Osteocyte (in vitro differentiated cells): ENCODE results near the gene ARSI. TPM values are rescaled to one million over a fixed set of nuclear protein-coding genes. Genes with fewer than 3 reads are reported as not detected.

Source experiments
- DNase-seq: peaks from one replicate; pipeline ENCODE4 v3.0.0; 2021; ENCODE audit warnings: mixed read lengths; ENCODE audit not compliant: unreplicated experiment; ENCODE audit errors: extremely low spot score
- H3K27ac Mint-ChIP-seq: one replicate; pipeline ENCODE4 v1.8.0; 2021; ENCODE audit warnings: mild to moderate bottlenecking, mixed read lengths; ENCODE audit not compliant: unreplicated experiment
- H3K27me3 Mint-ChIP-seq: one replicate; pipeline ENCODE4 v1.8.0; 2021; ENCODE audit warnings: mixed read lengths; ENCODE audit not compliant: unreplicated experiment
- H3K36me3 Mint-ChIP-seq: one replicate; pipeline ENCODE4 v1.8.0; 2021; ENCODE audit warnings: mixed read lengths; ENCODE audit not compliant: unreplicated experiment
- H3K4me1 Mint-ChIP-seq: one replicate; pipeline ENCODE4 v1.8.0; 2021; ENCODE audit warnings: mixed read lengths; ENCODE audit not compliant: unreplicated experiment
- H3K4me3 Mint-ChIP-seq: one replicate; pipeline ENCODE4 v1.8.0; 2021; ENCODE audit warnings: mild to moderate bottlenecking, moderate library complexity, mixed read lengths; ENCODE audit not compliant: unreplicated experiment
- H3K9me3 Mint-ChIP-seq: one replicate; pipeline ENCODE4 v1.8.0; 2021; ENCODE audit warnings: mixed read lengths; ENCODE audit not compliant: unreplicated experiment
- total RNA-seq: library from RNA; stranded (reverse); gene quantifications from 2 replicates; pipeline ENCODE4 v1.2.1, GENCODE V29; 2021
- TF ChIP-seq, protein P1 (sequence below): fragments of 200-600 bp; sonication (generic); IDR thresholded peaks from 2 replicates; pipeline ENCODE4 v1.5.0; 2021; ENCODE audit warnings: antibody characterized with exemption, mild to moderate bottlenecking, moderate library complexity

The ARSI gene
- total RNA-seq, 1 donor from 2014 or later: 0.51 TPM

DNA sequence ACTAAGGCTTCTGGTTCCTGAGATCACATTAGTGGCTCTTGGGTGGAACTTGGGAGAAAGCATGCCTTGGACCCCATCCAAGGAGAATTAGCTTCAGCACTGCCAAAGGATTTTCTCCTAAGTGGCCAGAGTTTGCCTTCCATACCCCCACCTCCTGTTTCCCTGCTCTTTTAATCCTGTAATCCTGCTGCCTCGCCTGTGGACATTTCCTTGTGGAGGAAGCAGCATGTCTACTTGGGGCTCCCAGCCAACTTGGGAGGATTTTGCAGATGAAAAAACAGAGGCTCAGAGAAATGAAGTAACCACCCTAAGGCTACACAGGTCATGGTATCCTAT lies 1.6 kb downstream of the ARSI start:
- H3K36me3 Mint-ChIP-seq: no peaks in the 10 kb centered on the region
- peaks cover 19% of the 10 kb centered on the region for H3K4me1 Mint-ChIP-seq
- no peaks in the 10 kb centered on the region for H3K27me3 Mint-ChIP-seq
- no peak overlapping the region for H3K4me3 Mint-ChIP-seq
- no peak overlapping the region for H3K27ac Mint-ChIP-seq
- H3K9me3 Mint-ChIP-seq: no peaks in the 10 kb centered on the region
- TF ChIP-seq, protein P1, sequence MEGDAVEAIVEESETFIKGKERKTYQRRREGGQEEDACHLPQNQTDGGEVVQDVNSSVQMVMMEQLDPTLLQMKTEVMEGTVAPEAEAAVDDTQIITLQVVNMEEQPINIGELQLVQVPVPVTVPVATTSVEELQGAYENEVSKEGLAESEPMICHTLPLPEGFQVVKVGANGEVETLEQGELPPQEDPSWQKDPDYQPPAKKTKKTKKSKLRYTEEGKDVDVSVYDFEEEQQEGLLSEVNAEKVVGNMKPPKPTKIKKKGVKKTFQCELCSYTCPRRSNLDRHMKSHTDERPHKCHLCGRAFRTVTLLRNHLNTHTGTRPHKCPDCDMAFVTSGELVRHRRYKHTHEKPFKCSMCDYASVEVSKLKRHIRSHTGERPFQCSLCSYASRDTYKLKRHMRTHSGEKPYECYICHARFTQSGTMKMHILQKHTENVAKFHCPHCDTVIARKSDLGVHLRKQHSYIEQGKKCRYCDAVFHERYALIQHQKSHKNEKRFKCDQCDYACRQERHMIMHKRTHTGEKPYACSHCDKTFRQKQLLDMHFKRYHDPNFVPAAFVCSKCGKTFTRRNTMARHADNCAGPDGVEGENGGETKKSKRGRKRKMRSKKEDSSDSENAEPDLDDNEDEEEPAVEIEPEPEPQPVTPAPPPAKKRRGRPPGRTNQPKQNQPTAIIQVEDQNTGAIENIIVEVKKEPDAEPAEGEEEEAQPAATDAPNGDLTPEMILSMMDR: no peak
- DNase-seq: no peak

DNA sequence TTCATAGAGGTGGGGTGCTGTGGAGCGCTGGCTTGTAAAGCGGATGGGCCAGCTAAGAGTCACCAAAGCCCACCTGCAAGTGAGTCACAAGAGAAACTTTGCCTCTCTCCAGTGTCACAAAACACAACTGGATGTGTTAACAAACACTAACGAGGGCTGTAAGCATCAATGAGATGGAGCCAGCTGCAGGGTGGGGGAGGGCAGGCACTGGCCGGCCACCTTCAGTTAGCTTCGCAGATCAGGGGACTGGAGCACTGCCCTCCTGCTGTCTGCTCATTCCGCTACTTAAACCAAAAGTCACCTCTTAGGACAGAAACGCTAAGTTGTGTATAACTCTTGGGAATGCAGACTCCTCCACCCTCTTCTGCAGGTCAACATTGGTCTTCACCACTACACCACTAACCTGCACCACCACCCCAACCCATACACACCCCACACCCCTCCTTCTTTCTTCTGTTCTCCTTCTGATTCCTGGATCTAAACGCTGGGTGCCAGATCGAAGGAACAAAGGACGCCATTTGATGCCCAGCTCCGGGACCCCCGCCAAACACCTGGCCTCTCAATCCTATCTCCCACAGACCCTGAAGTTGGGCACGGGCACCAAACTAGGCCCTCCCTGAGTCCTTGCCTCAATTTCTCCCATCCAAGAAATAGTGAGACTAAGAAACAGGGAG lies 2.1 kb downstream of the ARSI start:
- H3K27me3 Mint-ChIP-seq: no peaks in the 10 kb centered on the region
- H3K9me3 Mint-ChIP-seq: no peaks in the 10 kb centered on the region
- DNase-seq: no peak
- no peaks in the 10 kb centered on the region for H3K36me3 Mint-ChIP-seq
- peaks cover 19% of the 10 kb centered on the region for H3K4me1 Mint-ChIP-seq
- no peak overlapping the region for H3K4me3 Mint-ChIP-seq
- no peak overlapping the region for H3K27ac Mint-ChIP-seq
- TF ChIP-seq, protein P1: no peak

DNA sequence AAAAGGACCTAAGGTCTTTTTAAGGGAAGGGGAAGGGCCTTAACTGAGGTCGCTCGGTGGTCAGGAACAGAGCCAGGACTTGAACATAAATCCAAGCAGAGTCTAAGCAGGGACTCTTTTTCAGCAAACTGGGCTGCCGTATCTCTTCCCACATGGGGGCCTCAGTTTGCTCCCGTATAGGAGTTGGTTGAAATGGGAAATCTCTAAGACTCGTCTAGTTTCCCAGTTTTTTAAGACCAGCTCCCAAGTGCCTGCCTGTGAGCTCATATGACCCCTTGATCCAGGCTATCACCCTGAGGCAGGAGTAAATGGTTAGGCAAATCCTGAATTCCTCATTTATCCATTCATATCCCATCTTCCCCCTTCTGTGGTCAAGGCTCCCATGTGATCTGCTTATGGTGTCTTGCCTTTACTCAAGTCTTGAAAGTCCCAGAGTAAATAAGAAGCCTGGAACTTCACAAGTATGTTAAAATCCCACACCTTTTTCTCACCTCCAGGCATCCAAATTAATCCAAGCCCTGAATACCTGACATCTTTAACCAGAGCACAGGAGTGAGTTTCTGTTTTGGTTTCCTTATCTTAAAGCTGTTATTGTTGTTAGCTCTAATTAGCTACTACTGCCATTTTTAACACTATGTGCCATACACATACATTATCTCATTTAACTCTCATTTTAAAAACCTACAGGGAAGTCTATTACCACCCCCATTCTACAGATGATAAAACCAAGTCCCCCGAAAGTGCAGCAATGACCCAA lies 3.0 kb downstream of the ARSI start:
- no peak overlapping the region for H3K27ac Mint-ChIP-seq
- no peak for DNase-seq
- H3K27me3 Mint-ChIP-seq: no peaks in the 10 kb centered on the region
- TF ChIP-seq, protein P1: no peak
- no peaks in the 10 kb centered on the region for H3K9me3 Mint-ChIP-seq
- no peak overlapping the region for H3K4me3 Mint-ChIP-seq
- no peaks in the 10 kb centered on the region for H3K36me3 Mint-ChIP-seq
- peaks cover 27% of the 10 kb centered on the region for H3K4me1 Mint-ChIP-seq

DNA sequence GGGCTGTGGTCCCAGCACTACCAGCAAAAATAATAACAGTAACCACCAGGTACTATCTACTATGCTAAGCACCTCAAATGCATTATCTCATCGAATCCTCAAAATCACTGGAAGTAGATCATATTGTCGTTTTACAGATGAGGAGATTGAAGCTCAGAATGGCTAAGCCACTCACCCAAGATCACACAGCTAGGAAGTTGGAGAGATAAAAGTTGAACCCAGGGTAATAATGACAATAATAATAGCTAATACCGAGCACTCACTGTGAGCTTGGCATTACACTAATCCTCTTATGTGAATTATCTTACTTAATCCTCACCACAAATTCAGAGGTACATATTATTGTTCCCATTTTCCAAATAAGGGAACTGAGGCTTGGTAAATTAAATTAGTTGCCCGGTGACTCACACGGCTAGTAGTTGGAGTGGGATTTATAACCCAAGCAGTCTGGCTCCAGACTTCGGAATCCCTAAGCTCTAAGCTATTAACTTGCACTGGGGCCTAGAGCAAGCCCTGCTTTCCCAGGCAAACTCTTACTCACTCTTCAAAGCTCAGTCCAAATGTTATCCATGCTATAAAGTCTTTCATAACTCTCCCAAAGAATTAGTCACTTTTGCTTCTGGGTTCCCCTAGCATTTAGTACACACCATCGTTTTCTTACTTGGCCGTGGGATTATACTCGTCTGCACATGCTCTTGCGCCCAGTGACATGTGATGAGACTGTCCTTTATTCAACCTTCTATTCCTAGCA lies 3.8 kb downstream of the ARSI start:
- H3K9me3 Mint-ChIP-seq: no peaks in the 10 kb centered on the region
- H3K4me1 Mint-ChIP-seq: peaks cover 23% of the 10 kb centered on the region
- H3K27me3 Mint-ChIP-seq: no peaks in the 10 kb centered on the region
- no peak for DNase-seq
- H3K36me3 Mint-ChIP-seq: no peaks in the 10 kb centered on the region
- no peak overlapping the region for H3K4me3 Mint-ChIP-seq
- TF ChIP-seq, protein P1: no peak
- no peak overlapping the region for H3K27ac Mint-ChIP-seq
